GM12875 (cell line): ENCODE data around the gene STK25.

ENCODE experiments used
- H3K4me3 ChIP-seq: one replicate; pipeline ENCODE4 v1.5.1; 2011; ENCODE audit warnings: low read depth, low read length, control low read depth
- TF ChIP-seq, protein P1 (sequence below): IDR thresholded peaks from 2 replicates; pipeline ENCODE4 v1.5.1; 2011; ENCODE audit warnings: low read depth, mild to moderate bottlenecking, control low read depth, inconsistent platforms, low read length, moderate library complexity, borderline replicate concordance; ENCODE audit not compliant: insufficient read depth

STK25 gene

GRCh38 chr2:241508240-241509154 lies at the start of gene STK25:
Gene STK25 (minus strand): TSS chr2:241508584. CDS start chr2:241508035, 549 bp downstream.
- TF ChIP-seq, protein P1, sequence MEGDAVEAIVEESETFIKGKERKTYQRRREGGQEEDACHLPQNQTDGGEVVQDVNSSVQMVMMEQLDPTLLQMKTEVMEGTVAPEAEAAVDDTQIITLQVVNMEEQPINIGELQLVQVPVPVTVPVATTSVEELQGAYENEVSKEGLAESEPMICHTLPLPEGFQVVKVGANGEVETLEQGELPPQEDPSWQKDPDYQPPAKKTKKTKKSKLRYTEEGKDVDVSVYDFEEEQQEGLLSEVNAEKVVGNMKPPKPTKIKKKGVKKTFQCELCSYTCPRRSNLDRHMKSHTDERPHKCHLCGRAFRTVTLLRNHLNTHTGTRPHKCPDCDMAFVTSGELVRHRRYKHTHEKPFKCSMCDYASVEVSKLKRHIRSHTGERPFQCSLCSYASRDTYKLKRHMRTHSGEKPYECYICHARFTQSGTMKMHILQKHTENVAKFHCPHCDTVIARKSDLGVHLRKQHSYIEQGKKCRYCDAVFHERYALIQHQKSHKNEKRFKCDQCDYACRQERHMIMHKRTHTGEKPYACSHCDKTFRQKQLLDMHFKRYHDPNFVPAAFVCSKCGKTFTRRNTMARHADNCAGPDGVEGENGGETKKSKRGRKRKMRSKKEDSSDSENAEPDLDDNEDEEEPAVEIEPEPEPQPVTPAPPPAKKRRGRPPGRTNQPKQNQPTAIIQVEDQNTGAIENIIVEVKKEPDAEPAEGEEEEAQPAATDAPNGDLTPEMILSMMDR = no peak
- peak within 1 kb of the TSS; percentile 75 for H3K4me3 ChIP-seq

- H3K4me3 ChIP-seq = no peak overlapping the region
- TF ChIP-seq, protein P1 = no peak
Observed at GRCh38 chr2:241556746-241557145, 48.4 kb upstream of the STK25 start.

DNA sequence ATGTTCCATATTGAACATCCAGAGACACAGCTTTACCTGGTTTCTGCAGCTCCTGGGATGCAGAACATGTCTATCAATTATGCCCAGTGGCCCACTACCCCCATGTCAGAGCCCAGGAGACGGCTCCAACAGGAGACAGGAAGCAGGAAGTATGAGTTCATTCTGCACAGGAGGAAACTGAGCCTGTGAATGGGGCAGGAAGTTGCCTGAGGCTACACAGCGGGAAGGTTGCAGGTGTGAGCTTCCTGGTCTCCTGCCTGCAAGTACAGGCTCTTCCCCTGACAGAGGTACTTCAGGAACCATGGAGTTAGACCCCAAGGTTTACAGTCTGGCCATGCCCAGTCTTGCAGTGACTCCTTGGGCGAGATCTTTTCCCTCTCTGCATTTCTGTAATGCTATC lies 47.3 kb upstream of the STK25 start:
- no peak overlapping the region for H3K4me3 ChIP-seq

GRCh38 chr2:241554610-241555322 lies 46.4 kb upstream of the STK25 start:
- H3K4me3 ChIP-seq = no peak overlapping the region
- TF ChIP-seq, protein P1 = no peak

More for the DNA sequence above, 47.3 kb upstream of the STK25 start:
- TF ChIP-seq, protein P1 = no peak

DNA sequence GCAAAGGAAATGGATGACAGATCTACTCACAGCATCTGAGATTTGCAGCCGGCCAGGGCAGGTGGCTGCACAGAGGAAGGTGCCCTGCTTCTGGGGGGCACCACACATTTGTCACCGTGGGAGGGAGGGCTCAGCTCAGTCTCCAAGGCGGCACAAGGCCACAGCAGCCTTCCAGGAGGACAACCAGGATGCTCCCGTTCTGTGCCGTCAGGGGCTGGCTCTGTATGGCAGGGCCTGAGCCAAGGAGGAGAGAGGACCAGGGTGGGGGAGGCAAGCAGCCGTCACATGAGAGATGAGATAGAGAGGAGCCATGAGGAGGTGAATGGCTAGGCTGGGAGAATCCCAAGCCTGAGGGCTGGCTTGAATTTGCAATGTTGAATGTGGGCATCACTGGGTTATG lies 45.6 kb upstream of the STK25 start:
- TF ChIP-seq, protein P1 = no peak
- no peak overlapping the region for H3K4me3 ChIP-seq

DNA sequence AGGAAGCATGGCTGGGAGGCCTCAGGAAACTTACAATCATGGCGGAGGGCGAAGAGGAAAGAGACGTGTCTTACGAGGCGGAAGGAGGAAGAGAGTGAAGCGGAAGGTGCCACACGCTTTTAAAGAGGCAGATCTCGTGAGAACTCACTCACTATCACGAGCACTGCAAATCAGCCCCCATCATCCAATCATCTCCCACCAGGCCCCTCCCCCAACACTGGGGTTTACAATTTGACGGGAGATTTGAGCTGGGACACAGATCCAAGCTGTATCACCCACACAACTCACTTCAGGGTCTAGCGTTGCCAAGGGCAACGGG lies 45.1 kb upstream of the STK25 start:
- H3K4me3 ChIP-seq = no peak overlapping the region
- TF ChIP-seq, protein P1 = no peak
